Sigmoid colon (tissue), 7 donors: ENCODE measurements around the gene MKNK2. TPM values are rescaled to one million over a fixed set of nuclear protein-coding genes. Genes with fewer than 3 reads are reported as not detected.

Experiments used
- polyA plus RNA-seq, 3 donors: library from polyadenylated mRNA; stranded (reverse); fragments of 200-250 nt; gene quantifications; one replicate each; pipeline ENCODE4 v1.2.3, GENCODE V29; 2013
- small RNA-seq, 3 donors: library from RNA; depleted of rRNA; stranded (forward); fragments of <200 nt; gene quantifications; one replicate each; pipeline ENCODE3, GENCODE V24; 2016
- total RNA-seq, 4 donors: library from RNA; depleted of rRNA; stranded (reverse); fragments of >200 nt; gene quantifications; one replicate each; pipeline ENCODE4 v1.1.0, GENCODE V29; 2016
- donor health status: healthy with polysubstance abuse.
- donor health status: Bipolar disorder and iron deficiency.
- donor health status: healthy.

MKNK2 gene
- total and polyA plus RNA-seq, 7 donors = 83.1 to 157 (median 121) TPM

Small RNA genes within 50 kb of the gene (small RNA-seq; reads per million reads assigned to genes)
- 0 reads per million in 3 donors for gene AC007136.1

Other genes starting within 250 kb of the MKNK2 start
- gene ATP8B3, start 239.0 kb downstream of the MKNK2 start, total RNA-seq = 1 to 10 TPM in 1 of 4 donors, under 1 TPM in 3; under 0.01 to 3.9 (median 0.42) TPM
- gene ATP8B3, start 239.0 kb downstream of the MKNK2 start, polyA plus RNA-seq = under 1 TPM in 1 of 3 donors, not detected in 2; 0.96 TPM
- 10 to 100 TPM in 2 of 4 donors, 1 to 10 TPM in 2; 8.6 to 61.8 (median 13.1) TPM for gene REXO1, start 202.8 kb downstream of the MKNK2 start, total RNA-seq
- 10 to 100 TPM in 2 of 3 donors, 1 to 10 TPM in 1; 9.0 to 34.6 (median 11.1) TPM for gene REXO1, start 202.8 kb downstream of the MKNK2 start, polyA plus RNA-seq
- 10 to 100 TPM in 1 of 4 donors, 1 to 10 TPM in 3; 2.1 to 10.3 (median 4.4) TPM for gene KLF16, start 187.7 kb downstream of the MKNK2 start, total RNA-seq
- 10 to 100 TPM in 2 of 3 donors, 1 to 10 TPM in 1; 8.4 to 20.5 (median 12.5) TPM for gene KLF16, start 187.7 kb downstream of the MKNK2 start, polyA plus RNA-seq
- 10 to 100 TPM; 86.6 to 97.1 (median 92.7) TPM for gene ABHD17A, start 165.7 kb downstream of the MKNK2 start, total RNA-seq
- 10 to 100 TPM; 60.7 to 76.3 (median 69.4) TPM for gene ABHD17A, start 165.7 kb downstream of the MKNK2 start, polyA plus RNA-seq
- 1 to 10 TPM in 2 of 4 donors, under 1 TPM in 2; 0.33 to 6.2 (median 1.5) TPM for gene ADAT3, start 145.8 kb downstream of the MKNK2 start, total RNA-seq
- 10 to 100 TPM in 2 of 3 donors, 1 to 10 TPM in 1; 6.6 to 17.4 (median 13.2) TPM for gene ADAT3, start 145.8 kb downstream of the MKNK2 start, polyA plus RNA-seq
- 10 to 100 TPM; 25.8 to 47.0 (median 31.0) TPM for gene SCAMP4, start 145.8 kb downstream of the MKNK2 start, total RNA-seq
- gene SCAMP4, start 145.8 kb downstream of the MKNK2 start, polyA plus RNA-seq = 10 to 100 TPM; 14.4 to 55.4 (median 16.6) TPM
- gene CSNK1G2, start 110.1 kb downstream of the MKNK2 start, total RNA-seq = 10 to 100 TPM; 26.8 to 49.9 (median 40.1) TPM
- gene CSNK1G2, start 110.1 kb downstream of the MKNK2 start, polyA plus RNA-seq = 10 to 100 TPM; 24.6 to 91.1 (median 31.7) TPM
- 10 to 100 TPM; 43.8 to 82.8 (median 50.3) TPM for gene BTBD2, start 35.5 kb downstream of the MKNK2 start, total RNA-seq
- 10 to 100 TPM; 31.9 to 58.7 (median 46.2) TPM for gene BTBD2, start 35.5 kb downstream of the MKNK2 start, polyA plus RNA-seq
- 10 to 100 TPM; 25.7 to 65.4 (median 32.0) TPM for gene MOB3A, start 45.1 kb upstream of the MKNK2 start, total RNA-seq
- gene MOB3A, start 45.1 kb upstream of the MKNK2 start, polyA plus RNA-seq = 10 to 100 TPM; 14.4 to 36.1 (median 14.6) TPM
- 1 to 10 TPM; 2.3 to 6.0 (median 4.6) TPM for gene IZUMO4, start 45.7 kb upstream of the MKNK2 start, total RNA-seq
- 1 to 10 TPM; 2.4 to 8.5 (median 3.5) TPM for gene IZUMO4, start 45.7 kb upstream of the MKNK2 start, polyA plus RNA-seq
- gene AP3D1, start 100.3 kb upstream of the MKNK2 start, total RNA-seq = 10 to 100 TPM; 43.1 to 83.1 (median 51.2) TPM
- gene AP3D1, start 100.3 kb upstream of the MKNK2 start, polyA plus RNA-seq = 100 to 1,000 TPM in 1 of 3 donors, 10 to 100 TPM in 2; 47.4 to 127 (median 72.6) TPM
- 1 to 10 TPM; 4.6 to 8.0 (median 6.3) TPM for gene DOT1L, start 112.7 kb upstream of the MKNK2 start, total RNA-seq
- gene DOT1L, start 112.7 kb upstream of the MKNK2 start, polyA plus RNA-seq = 10 to 100 TPM in 2 of 3 donors, 1 to 10 TPM in 1; 6.9 to 26.0 (median 12.6) TPM
- gene PLEKHJ1, start 185.1 kb upstream of the MKNK2 start, total RNA-seq = 10 to 100 TPM; 40.7 to 57.3 (median 42.8) TPM
- 100 to 1,000 TPM; 228 to 255 (median 247) TPM for gene PLEKHJ1, start 185.1 kb upstream of the MKNK2 start, polyA plus RNA-seq
- 10 to 100 TPM; 17.5 to 59.8 (median 24.4) TPM for gene SF3A2, start 185.6 kb upstream of the MKNK2 start, total RNA-seq
- gene SF3A2, start 185.6 kb upstream of the MKNK2 start, polyA plus RNA-seq = 10 to 100 TPM; 16.9 to 61.3 (median 26.4) TPM
- 1 to 10 TPM in 2 of 4 donors, under 1 TPM in 1, not detected in 1; 0.99 to 1.9 (median 1.8) TPM for gene AMH, start 198.1 kb upstream of the MKNK2 start, total RNA-seq
- gene AMH, start 198.1 kb upstream of the MKNK2 start, polyA plus RNA-seq = 1 to 10 TPM in 1 of 3 donors, under 1 TPM in 1, not detected in 1; 0.69 to 3.3 TPM
- gene JSRP1, start 205.2 kb upstream of the MKNK2 start, total RNA-seq = under 1 TPM in 1 of 4 donors, not detected in 3; 0.36 TPM
- 1 to 10 TPM in 2 of 3 donors, not detected in 1; 1.0 to 1.6 TPM for gene JSRP1, start 205.2 kb upstream of the MKNK2 start, polyA plus RNA-seq
- under 1 TPM; 0.41 to 0.82 (median 0.63) TPM for gene PEAK3, start 230.9 kb upstream of the MKNK2 start, total RNA-seq
- under 1 TPM; under 0.01 to 0.74 (median 0.46) TPM for gene PEAK3, start 230.9 kb upstream of the MKNK2 start, polyA plus RNA-seq